Raji (cell line): Measurements from ENCODE around the gene FBXL19.

Experiments
- POLR2A ChIP-seq: IDR thresholded peaks from 2 replicates; pipeline ENCODE4 v1.6.1; 2011; ENCODE audit warnings: low read depth, low read length, control low read depth; ENCODE audit not compliant: insufficient read depth

Gene FBXL19

GRCh38 chr16:30980434-30980833 lies 57.1 kb downstream of the FBXL19 start:
- TF ChIP-seq POLR2A: no peak

GRCh38 chr16:30980959-30981358 lies 57.6 kb downstream of the FBXL19 start:
- TF ChIP-seq POLR2A: no peak

GRCh38 chr16:30982548-30983288 lies 59.3 kb downstream of the FBXL19 start:
- no peak for TF ChIP-seq POLR2A

GRCh38 chr16:30983289-30983889 lies 60.0 kb downstream of the FBXL19 start:
- no peak for TF ChIP-seq POLR2A

- TF ChIP-seq POLR2A: no peak
Measured at GRCh38 chr16:30983898-30984610, 60.7 kb downstream of the FBXL19 start.

GRCh38 chr16:30984669-30985400 lies 61.5 kb downstream of the FBXL19 start, which contains the start of gene HSD3B7:
HSD3B7 (plus strand) TSS chr16:30985207; CDS start chr16:30985659, 452 bp downstream.
- TF ChIP-seq POLR2A: no peak

- TF ChIP-seq POLR2A: no peak
Measured at GRCh38 chr16:30985401-30986128, 62.2 kb downstream of the FBXL19 start.

GRCh38 chr16:30986129-30986991 lies 63.0 kb downstream of the FBXL19 start:
- TF ChIP-seq POLR2A: no peak

GRCh38 chr16:30987581-30988190 lies 64.3 kb downstream of the FBXL19 start:
- no peak for TF ChIP-seq POLR2A

- no peak for TF ChIP-seq POLR2A
Measured at GRCh38 chr16:30989469-30990047, 66.2 kb downstream of the FBXL19 start.

- no peak for TF ChIP-seq POLR2A
Measured at GRCh38 chr16:30990105-30990504, 66.7 kb downstream of the FBXL19 start.

GRCh38 chr16:30991052-30991451 lies 67.7 kb downstream of the FBXL19 start:
- TF ChIP-seq POLR2A: no peak

- TF ChIP-seq POLR2A: no peak
Measured at GRCh38 chr16:30992276-30992780, 69.0 kb downstream of the FBXL19 start.
